H9 (cell line): ENCODE results near the gene ALKBH2. TPM values are rescaled to one million over a fixed set of nuclear protein-coding genes. Genes with fewer than 3 reads are reported as not detected.

ENCODE experiments used
- DNase-seq: peaks from one replicate; pipeline ENCODE4 v3.0.0-alpha.2; 2017
- H2AFZ ChIP-seq: one replicate; pipeline ENCODE4 v1.6.1; 2013; ENCODE audit warnings: mild to moderate bottlenecking, low read length, control low read depth, moderate library complexity
- H2AK5ac ChIP-seq: 2 replicates; pipeline ENCODE4 v1.6.1; 2013; ENCODE audit warnings: low read length, control low read depth, mixed read lengths; ENCODE audit not compliant: insufficient read length
- H2BK120ac ChIP-seq: one replicate; pipeline ENCODE4 v1.6.1; 2013; ENCODE audit warnings: low read depth, mild to moderate bottlenecking, low read length, control low read depth, inconsistent platforms; ENCODE audit not compliant: poor library complexity, severe bottlenecking
- H2BK12ac ChIP-seq: 2 replicates; pipeline ENCODE4 v1.6.1; 2013; ENCODE audit warnings: low read length, control low read depth, mixed read lengths, low read depth; ENCODE audit not compliant: insufficient read length
- H2BK15ac ChIP-seq: 2 replicates; pipeline ENCODE4 v1.6.1; 2013; ENCODE audit warnings: low read depth, low read length, control low read depth
- H2BK20ac ChIP-seq: one replicate; pipeline ENCODE4 v1.6.1; 2013; ENCODE audit warnings: low read depth, mild to moderate bottlenecking, low read length, control low read depth, inconsistent platforms; ENCODE audit not compliant: poor library complexity, severe bottlenecking
- H2BK5ac ChIP-seq: 2 replicates; pipeline ENCODE4 v1.6.1; 2013; ENCODE audit warnings: low read length, control low read depth, mixed read lengths; ENCODE audit not compliant: insufficient read length
- H3K14ac ChIP-seq: 2 replicates; pipeline ENCODE4 v1.6.1; 2013; ENCODE audit warnings: low read length, control low read depth; ENCODE audit not compliant: insufficient read depth
- H3K18ac ChIP-seq: 2 replicates; pipeline ENCODE4 v1.6.1; 2013; ENCODE audit warnings: low read depth, mild to moderate bottlenecking, mixed read lengths, low read length, control low read depth; ENCODE audit not compliant: insufficient read length
- H3K23ac ChIP-seq: 2 replicates; pipeline ENCODE4 v1.6.1; 2013; ENCODE audit warnings: low read length, control low read depth, mixed read lengths, low read depth; ENCODE audit not compliant: insufficient read length
- H3K23me2 ChIP-seq: 2 replicates; pipeline ENCODE4 v1.6.1; 2013; ENCODE audit warnings: low read depth, mild to moderate bottlenecking, mixed read lengths, low read length, control low read depth; ENCODE audit not compliant: insufficient read length, poor library complexity, severe bottlenecking
- H3K27ac ChIP-seq: 2 replicates; pipeline ENCODE4 v1.5.1; 2013; ENCODE audit warnings: low read length, control low read depth, mixed read lengths, low read depth; ENCODE audit not compliant: insufficient read length
- H3K27me3 ChIP-seq: 2 replicates; pipeline ENCODE4 v1.6.1; 2013; ENCODE audit warnings: low read length, control low read depth, inconsistent platforms; ENCODE audit not compliant: insufficient read depth
- H3K4ac ChIP-seq: 2 replicates; pipeline ENCODE4 v1.6.1; 2013; ENCODE audit warnings: low read depth, mild to moderate bottlenecking, control low read depth, inconsistent platforms, low read length, moderate library complexity
- H3K4me1 ChIP-seq: 2 replicates; pipeline ENCODE4 v1.6.1; 2013; ENCODE audit warnings: low read length, control low read depth, inconsistent platforms; ENCODE audit not compliant: insufficient read depth
- H3K4me2 ChIP-seq: 2 replicates; pipeline ENCODE4 v1.6.1; 2013; ENCODE audit warnings: low read length, control low read depth, mixed read lengths; ENCODE audit not compliant: insufficient read length, insufficient read depth
- H3K56ac ChIP-seq: 2 replicates; pipeline ENCODE4 v1.6.1; 2013; ENCODE audit warnings: low read depth, mild to moderate bottlenecking, mixed read lengths, low read length, control low read depth; ENCODE audit not compliant: insufficient read length
- H3K79me1 ChIP-seq: 2 replicates; pipeline ENCODE4 v1.6.1; 2013; ENCODE audit warnings: low read depth, mild to moderate bottlenecking, moderate library complexity, low read length, control low read depth, inconsistent platforms; ENCODE audit not compliant: insufficient read depth, poor library complexity, severe bottlenecking
- H3K79me2 ChIP-seq: 2 replicates; pipeline ENCODE4 v1.6.1; 2013; ENCODE audit warnings: low read length, control low read depth, inconsistent platforms; ENCODE audit not compliant: insufficient read depth
- H3K9ac ChIP-seq: 2 replicates; pipeline ENCODE4 v1.6.1; 2013; ENCODE audit warnings: low read length, control low read depth, mixed read lengths; ENCODE audit not compliant: insufficient read length; ENCODE audit errors: extremely low read depth
- H3K9me3 ChIP-seq: one replicate; pipeline ENCODE4 v1.6.1; 2013; ENCODE audit warnings: low read depth, low read length, inconsistent platforms; ENCODE audit not compliant: control insufficient read depth
- H3T11ph ChIP-seq: one replicate; pipeline ENCODE4 v1.6.1; 2013; ENCODE audit warnings: mild to moderate bottlenecking, low read length, control low read depth, inconsistent platforms
- H4K20me1 ChIP-seq: one replicate; pipeline ENCODE4 v1.6.1; 2013; ENCODE audit not compliant: control insufficient read depth, insufficient read length, insufficient read depth
- H4K5ac ChIP-seq: 2 replicates; pipeline ENCODE4 v1.6.1; 2013; ENCODE audit warnings: low read depth, mild to moderate bottlenecking, mixed read lengths, low read length, control low read depth; ENCODE audit not compliant: insufficient read length
- H4K8ac ChIP-seq: replicated peaks from 2 replicates; pipeline ENCODE4 v1.6.1; 2013; ENCODE audit warnings: low read length, control low read depth, mixed read lengths, low read depth; ENCODE audit not compliant: insufficient read length
- H4K91ac ChIP-seq: 2 replicates; pipeline ENCODE4 v1.6.1; 2013; ENCODE audit warnings: low read depth, mild to moderate bottlenecking, moderate library complexity, mixed read lengths, low read length, control low read depth; ENCODE audit not compliant: insufficient read length
- H3K27ac Mint-ChIP-seq, 3 experiments: 2 replicates in 2 of 3; 3 replicates in 1 of 3; pipeline ENCODE4 v1.8.0; 2020 to 2021; ENCODE audit warnings: mixed read lengths in 3 of 3, mild to moderate bottlenecking in 1 of 3, moderate library complexity in 1 of 3
- H3K27me3 Mint-ChIP-seq: 2 replicates; pipeline ENCODE4 v1.8.0; 2021; ENCODE audit warnings: low read depth, mild to moderate bottlenecking, moderate library complexity, mixed read lengths
- H3K36me3 Mint-ChIP-seq, 3 experiments: 2 replicates in 2 of 3; 3 replicates in 1 of 3; pipeline ENCODE4 v1.8.0; 2020 to 2021; ENCODE audit warnings: low read depth in 3 of 3, mixed read lengths in 3 of 3; ENCODE audit not compliant: insufficient read depth in 1 of 3
- H3K4me1 Mint-ChIP-seq, 2 experiments: 2 replicates each; pipeline ENCODE4 v1.8.0; 2020; ENCODE audit warnings: mixed read lengths in 2 of 2
- H3K4me3 Mint-ChIP-seq, 2 experiments: 2 replicates in 1 of 2; 3 replicates in 1 of 2; pipeline ENCODE4 v1.8.0; 2020 to 2021; ENCODE audit warnings: mild to moderate bottlenecking in 2 of 2, mixed read lengths in 2 of 2, moderate library complexity in 1 of 2
- H3K9me3 Mint-ChIP-seq, 2 experiments: 2 replicates in 1 of 2; 3 replicates in 1 of 2; pipeline ENCODE4 v1.8.0; 2020; ENCODE audit warnings: mild to moderate bottlenecking in 2 of 2, mixed read lengths in 2 of 2, moderate library complexity in 1 of 2
- CTCF ChIP-seq: fragments of 200-600 bp; sonication (generic); conservative IDR thresholded peaks from 3 replicates; pipeline ENCODE4 v1.8.0; 2021; ENCODE audit warnings: antibody characterized with exemption, mild to moderate bottlenecking
- WGBS: extraction: QIAGEN DNeasy Blood & Tissue Kit; methylation state at CpG from one replicate; pipeline ENCODE4 v1.1.7; 2013; ENCODE audit warnings: missing lambda C conversion rate, low lambda C conversion rate, mixed read lengths; ENCODE audit not compliant: insufficient read length; ENCODE audit errors: extremely low coverage; 5-methylcytosine and 5-hydroxymethylcytosine counted together
- total RNA-seq: library from RNA; stranded (reverse); gene quantifications from 2 replicates; pipeline ENCODE4 v1.2.1, GENCODE V29; 2021

ALKBH2 gene
- total RNA-seq, 1 experiment from 2014 or later: 24.4 TPM

GRCh38 chr12:109052414-109053323, 40.6 kb downstream of the ALKBH2 start, which contains the start of gene USP30:
Gene USP30, plus strand, starts transcription at chr12:109052576. Its CDS starts 103 bp downstream, at chr12:109052679.
- Histone ChIP-seq H2BK12ac (no peak within 1 kb of the TSS), H3K23ac (no peak within 1 kb of the TSS), H4K20me1 (no peaks in the 10 kb centered on the region), H3K14ac (no peak within 1 kb of the TSS), H3K4ac (no peak within 1 kb of the TSS), H3T11ph (no peak within 1 kb of the TSS), H4K91ac (no peak within 1 kb of the TSS), H4K8ac (no peak within 1 kb of the TSS), H3K18ac (no peak within 1 kb of the TSS), H2AFZ (no peak within 1 kb of the TSS), H4K5ac (no peak within 1 kb of the TSS), H2AK5ac (no peak within 1 kb of the TSS), H3K4me1 (no peaks in the 10 kb centered on the region; the same call in 1 of the 2 replicates), H3K27me3 (no peaks in the 10 kb centered on the region), H3K79me1 (no peaks in the 10 kb centered on the region), H2BK5ac (no peak within 1 kb of the TSS), H3K4me2 (peak within 1 kb of the TSS; percentile 85), H3K9me3 (no peaks in the 10 kb centered on the region), H2BK120ac (no peak within 1 kb of the TSS), H3K23me2 (peaks cover 7% of the 10 kb centered on the region), H2BK15ac (no peak within 1 kb of the TSS), H3K79me2 (no peaks in the 10 kb centered on the region), H3K27ac (no peak within 1 kb of the TSS), H3K9ac (peak within 1 kb of the TSS; percentile 17), H3K56ac (no peak within 1 kb of the TSS), H2BK20ac (no peak within 1 kb of the TSS)
- Mint-ChIP-seq H3K36me3 (no peaks in the 10 kb centered on the region), H3K27ac (peak within 1 kb of the TSS; percentile 47 to 94 (median 92); a peak in 5 of 7 replicates), H3K27me3 (no peaks in the 10 kb centered on the region; the same call in 1 of the 2 replicates), H3K4me3 (peak within 1 kb of the TSS; percentile 86 to 96), H3K9me3 (no peaks in the 10 kb centered on the region; a peak in 1 of 5 replicates), H3K4me1 (peaks cover 12 to 15% of the 10 kb centered on the region in 2 experiments)
- no CpG with 5 or more reads among the region's 61 CpGs for WGBS
- TF ChIP-seq CTCF: no peak
- DNase-seq: peak; percentile 90
